Activated CD8-positive, alpha-beta T cell treated with anti-CD3 and anti-CD28 coated beads for 36 hours (primary cell): ENCODE results near the gene ALDH7A1. TPM values are rescaled to one million over a fixed set of nuclear protein-coding genes. Genes with fewer than 3 reads are reported as not detected.

Experiments used
- ATAC-seq: fragments of 200-7000 bp; cut with Tn5 transposase; one replicate; pipeline ENCODE4 v1.10.0; 2021; ENCODE audit warnings: mild to moderate bottlenecking, moderate library complexity
- CTCF ChIA-PET: fragments of 350-600 bp; sonication (Branson Sonifier 250); formaldehyde crosslinking; loops from one replicate; lab custom pipeline; 2021; ENCODE audit warnings: antibody characterized with exemption; lab: Charles Lee
- POLR2A ChIA-PET: fragments of 350-600 bp; sonication (Branson Sonifier 250); formaldehyde crosslinking; loops from one replicate; lab custom pipeline; 2021; ENCODE audit warnings: antibody characterized with exemption; lab: Charles Lee
- DNase-seq: peaks from one replicate; pipeline ENCODE4 v3.0.0-alpha.2; 2020
- H3K27ac Mint-ChIP-seq: one replicate; pipeline ENCODE4 v1.8.0; 2021; ENCODE audit warnings: mild to moderate bottlenecking, mixed read lengths
- H3K27me3 Mint-ChIP-seq: one replicate; pipeline ENCODE4 v1.8.0; 2021; ENCODE audit warnings: mixed read lengths
- H3K36me3 Mint-ChIP-seq: one replicate; pipeline ENCODE4 v1.8.0; 2021; ENCODE audit warnings: low read depth, mixed read lengths
- H3K4me1 Mint-ChIP-seq: one replicate; pipeline ENCODE4 v1.8.0; 2021; ENCODE audit warnings: low read depth, mixed read lengths
- H3K4me3 Mint-ChIP-seq: one replicate; pipeline ENCODE4 v1.8.0; 2021; ENCODE audit warnings: mild to moderate bottlenecking, moderate library complexity, mixed read lengths
- H3K9me3 Mint-ChIP-seq: one replicate; pipeline ENCODE4 v1.8.0; 2021; ENCODE audit warnings: mixed read lengths
- CTCF ChIP-seq: fragments of 200-600 bp; IDR thresholded peaks from one replicate; pipeline ENCODE4 v1.8.0; 2022; ENCODE audit warnings: antibody characterized with exemption, mild to moderate bottlenecking
- intact Hi-C: fragments of 100-400 bp; cut with micrococcal nuclease; formaldehyde crosslinking; loops from one replicate; pipeline ENCODE4 v1.10.0; 2022
- total RNA-seq, 2 experiments: library from RNA; stranded (reverse); gene quantifications; one replicate each; pipeline ENCODE4 v1.2.3, GENCODE V29; 2021

The ALDH7A1 gene
- total RNA-seq, 2 experiments from 2014 or later, result 4.8 to 5.1 TPM

- ChIA-PET POLR2A (no interaction called here), CTCF (interaction anchor here (1.4 kb wide), 1 partner anchor 17 kb away, joined by 3 read pairs; the partner anchor contains the start of gene PHAX)
- ATAC-seq, result no peak
- Mint-ChIP-seq H3K27ac (no peak overlapping the region), H3K9me3 (no peaks in the 10 kb centered on the region), H3K36me3 (no peaks in the 10 kb centered on the region), H3K4me1 (no peaks in the 10 kb centered on the region), H3K4me3 (no peak overlapping the region), H3K27me3 (no peaks in the 10 kb centered on the region)
- DNase-seq, result no peak
- TF ChIP-seq CTCF, result no peak
- intact Hi-C loops, result no loop called here
These were observed 11.3 kb downstream of the ALDH7A1 start for GRCh38 chr5:126583761-126584160.

- Mint-ChIP-seq H3K27me3 (no peaks in the 10 kb centered on the region), H3K4me1 (no peaks in the 10 kb centered on the region), H3K4me3 (no peak overlapping the region), H3K27ac (no peak overlapping the region), H3K36me3 (no peaks in the 10 kb centered on the region), H3K9me3 (no peaks in the 10 kb centered on the region)
- ChIA-PET POLR2A (no interaction called here), CTCF (no interaction called here)
- DNase-seq (no peak), ATAC-seq (no peak)
- intact Hi-C loops, result no loop called here
- no peak for TF ChIP-seq CTCF
These were observed 15.3 kb downstream of the ALDH7A1 start for GRCh38 chr5:126579716-126580115.

GRCh38 chr5:126577415-126577814 is 17.6 kb downstream of the ALDH7A1 start:
- no peak for DNase-seq
- Mint-ChIP-seq H3K27ac (no peak overlapping the region), H3K4me1 (no peaks in the 10 kb centered on the region), H3K4me3 (no peak overlapping the region), H3K36me3 (no peaks in the 10 kb centered on the region), H3K27me3 (no peaks in the 10 kb centered on the region), H3K9me3 (no peaks in the 10 kb centered on the region)
- intact Hi-C loops, result no loop called here
- ChIA-PET CTCF (no interaction called here), POLR2A (no interaction called here)
- ATAC-seq, result no peak
- TF ChIP-seq CTCF, result no peak

- Mint-ChIP-seq H3K27ac (no peak overlapping the region), H3K36me3 (no peaks in the 10 kb centered on the region), H3K4me1 (no peaks in the 10 kb centered on the region), H3K9me3 (no peaks in the 10 kb centered on the region), H3K27me3 (no peaks in the 10 kb centered on the region), H3K4me3 (no peak overlapping the region)
- CTCF ChIA-PET, result no interaction called here
- POLR2A ChIA-PET, result no interaction called here
- DNase-seq, result no peak
- TF ChIP-seq CTCF, result no peak
- intact Hi-C loops, result no loop called here
- no peak for ATAC-seq
These were observed 18.0 kb downstream of the ALDH7A1 start for GRCh38 chr5:126576974-126577373.

- no peaks in the 10 kb centered on the region for H3K36me3 Mint-ChIP-seq
- ChIA-PET CTCF (interaction anchor here (1.1 kb wide), 1 partner anchor 10 kb away, joined by 4 read pairs; no protein-coding TSS in a partner anchor), POLR2A (no interaction called here)
- no peaks in the 10 kb centered on the region for H3K9me3 Mint-ChIP-seq
- intact Hi-C loops, result no loop called here
- no peak overlapping the region for H3K4me3 Mint-ChIP-seq
- no peak overlapping the region for H3K27ac Mint-ChIP-seq
- H3K4me1 Mint-ChIP-seq, result no peaks in the 10 kb centered on the region
- no peak for TF ChIP-seq CTCF
- DNase-seq, result no peak
- ATAC-seq, result no peak
- no peaks in the 10 kb centered on the region for H3K27me3 Mint-ChIP-seq
These were observed 19.4 kb downstream of the ALDH7A1 start for GRCh38 chr5:126575644-126576043.
